Gastrocnemius medialis (tissue), 4 donors: ENCODE results near the gene MROH2B. TPM values are rescaled to one million over a fixed set of nuclear protein-coding genes. Genes with fewer than 3 reads are reported as not detected.

Experiments used
- ATAC-seq, 2 donors: fragments of 150-250 bp; one replicate each; pipeline ENCODE4 v1.9.1; 2016
- DNase-seq, 2 donors: peaks; one replicate each; pipeline ENCODE4 v3.0.0-alpha.2; 2019
- H3K27ac ChIP-seq, 4 donors: fragments of 200-600 bp; sonication (generic); 1 replicate in 1 of 4; 2 replicates in 3 of 4; pipeline ENCODE4 v1.5.1; 2016 to 2018; ENCODE audit warnings: mild to moderate bottlenecking in 2 of 4, moderate library complexity in 1 of 4
- H3K27me3 ChIP-seq, 3 donors: fragments of 200-600 bp; sonication (generic) in 2 of 3; 1 replicate in 1 of 3; 2 replicates in 2 of 3; pipeline versions ENCODE4 v1.5.1 to v1.6.0; 2016 to 2019; ENCODE audit warnings: mild to moderate bottlenecking in 1 of 3, moderate library complexity in 1 of 3
- H3K36me3 ChIP-seq, 2 donors: fragments of 200-600 bp; sonication (generic) in 1 of 2; one replicate each; pipeline ENCODE4 v1.5.1; 2017 to 2018
- H3K4me1 ChIP-seq, 2 donors: fragments of 200-600 bp; sonication (generic) in 1 of 2; one replicate each; pipeline ENCODE4 v1.5.1; 2016 to 2017; ENCODE audit warnings: mild to moderate bottlenecking in 2 of 2
- H3K4me3 ChIP-seq, 4 donors: fragments of 200-600 bp; sonication (generic) in 3 of 4; 1 replicate in 1 of 4; 2 replicates in 3 of 4; pipeline ENCODE4 v1.5.1; 2016 to 2019; ENCODE audit warnings: mild to moderate bottlenecking in 2 of 4
- H3K9me3 ChIP-seq, 3 donors: fragments of 200-600 bp; sonication (generic) in 2 of 3; 1 replicate in 1 of 3; 2 replicates in 2 of 3; pipeline ENCODE4 v1.5.1; 2016 to 2019
- POLR2A ChIP-seq, 2 donors: fragments of 450-650 bp; IDR thresholded peaks; one replicate each; pipeline ENCODE4 v1.6.1; 2017; ENCODE audit warnings: antibody characterized with exemption in 2 of 2, mild to moderate bottlenecking in 2 of 2, moderate library complexity in 2 of 2
- in situ Hi-C, 4 donors: fragments of 200-750 bp; cut with MboI; loops; one replicate each; pipeline versions ENCODE4 v1.15.0 to v1.8.0; 2017; ENCODE audit warnings: low sequenced_read_pairs in 4 of 4
- intact Hi-C: fragments of 100-400 bp; cut with DNase I; formaldehyde crosslinking; loops from one replicate; pipeline ENCODE4 v1.15.1; 2023; ENCODE audit warnings: low total_unique reads
- total RNA-seq, 4 donors: library from RNA; depleted of rRNA; stranded (reverse); fragments of >200 nt; gene quantifications; one replicate each; pipeline versions ENCODE4 v1.1.0 to v1.2.3, GENCODE V29; 2016
- TF ChIP-seq, protein P1 (sequence below), 5 experiments: fragments of 450-650 bp in 3 of 5; fragments of 200-600 bp in 2 of 5; sonication (generic) in 2 of 5; IDR thresholded peaks in 4 of 5; conservative IDR thresholded peaks in 1 of 5; 1 replicate in 4 of 5; 2 replicates in 1 of 5; pipeline ENCODE4 v1.5.1; 2016 to 2019; ENCODE audit warnings: antibody characterized with exemption in 5 of 5, mild to moderate bottlenecking in 3 of 5, moderate library complexity in 3 of 5

MROH2B gene
- total RNA-seq, 4 donors from 2014 or later = not detected

DNA sequence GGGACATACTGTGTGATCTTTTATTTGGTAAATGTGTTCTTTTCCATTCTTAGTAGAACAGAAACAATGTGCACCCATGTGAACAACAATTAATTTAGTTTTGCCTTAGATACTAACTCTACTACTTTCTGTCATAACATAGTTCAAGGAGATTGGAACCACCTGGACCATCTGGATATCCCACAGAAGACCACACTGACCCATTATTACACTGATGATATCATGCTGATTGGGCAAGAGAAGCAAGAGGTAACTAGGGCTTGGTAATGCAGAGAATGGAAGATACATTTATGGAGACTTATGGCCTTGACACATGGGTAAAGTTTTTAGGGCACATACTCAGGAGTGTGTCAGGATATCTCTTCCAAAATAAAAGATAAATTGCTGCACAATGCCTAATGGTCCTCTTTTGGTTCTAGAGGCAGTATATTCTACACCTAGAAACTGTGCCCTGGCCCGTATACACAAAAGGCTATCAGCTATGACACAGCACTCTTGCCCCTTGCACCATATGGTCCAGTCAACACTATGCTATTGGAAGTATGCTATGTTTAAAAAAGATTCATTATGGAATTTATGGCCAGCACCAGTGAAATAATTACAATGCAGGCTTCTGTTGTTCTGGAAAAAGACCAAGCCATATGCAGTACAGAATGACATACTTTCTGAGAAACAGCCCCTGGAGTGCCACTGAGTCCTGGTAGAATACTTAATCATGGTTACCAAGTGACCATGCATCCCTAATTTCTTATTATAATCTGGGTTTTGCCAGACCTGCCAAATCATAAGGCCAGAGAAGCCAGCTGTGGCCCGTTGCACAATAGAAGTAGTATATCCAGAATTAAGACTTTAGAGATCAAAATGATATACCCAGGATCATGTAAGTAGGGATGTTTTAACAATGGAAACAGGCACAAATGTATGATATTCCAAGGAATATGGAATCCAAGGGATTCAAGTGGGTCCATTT lies 41.6 kb upstream of the MROH2B start:
- no peaks in the 10 kb centered on the region for H3K27me3 ChIP-seq
- in situ Hi-C loops = no loop called here
- H3K4me3 ChIP-seq = no peak overlapping the region
- H3K27ac ChIP-seq = no peak overlapping the region
- intact Hi-C loops = no loop called here
- no peaks in the 10 kb centered on the region for H3K4me1 ChIP-seq
- ATAC-seq (no peak), DNase-seq (no peak)
- TF ChIP-seq, protein P1, sequence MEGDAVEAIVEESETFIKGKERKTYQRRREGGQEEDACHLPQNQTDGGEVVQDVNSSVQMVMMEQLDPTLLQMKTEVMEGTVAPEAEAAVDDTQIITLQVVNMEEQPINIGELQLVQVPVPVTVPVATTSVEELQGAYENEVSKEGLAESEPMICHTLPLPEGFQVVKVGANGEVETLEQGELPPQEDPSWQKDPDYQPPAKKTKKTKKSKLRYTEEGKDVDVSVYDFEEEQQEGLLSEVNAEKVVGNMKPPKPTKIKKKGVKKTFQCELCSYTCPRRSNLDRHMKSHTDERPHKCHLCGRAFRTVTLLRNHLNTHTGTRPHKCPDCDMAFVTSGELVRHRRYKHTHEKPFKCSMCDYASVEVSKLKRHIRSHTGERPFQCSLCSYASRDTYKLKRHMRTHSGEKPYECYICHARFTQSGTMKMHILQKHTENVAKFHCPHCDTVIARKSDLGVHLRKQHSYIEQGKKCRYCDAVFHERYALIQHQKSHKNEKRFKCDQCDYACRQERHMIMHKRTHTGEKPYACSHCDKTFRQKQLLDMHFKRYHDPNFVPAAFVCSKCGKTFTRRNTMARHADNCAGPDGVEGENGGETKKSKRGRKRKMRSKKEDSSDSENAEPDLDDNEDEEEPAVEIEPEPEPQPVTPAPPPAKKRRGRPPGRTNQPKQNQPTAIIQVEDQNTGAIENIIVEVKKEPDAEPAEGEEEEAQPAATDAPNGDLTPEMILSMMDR (IDR thresholded peaks at IDR 0.05 in 4 of 5, conservative IDR thresholded peaks at IDR 0.05 in 1 of 5) = no peak
- TF ChIP-seq POLR2A (IDR thresholded peaks at IDR 0.05) = no peak
- H3K9me3 ChIP-seq = no peaks in the 10 kb centered on the region
- H3K36me3 ChIP-seq = no peaks in the 10 kb centered on the region

DNA sequence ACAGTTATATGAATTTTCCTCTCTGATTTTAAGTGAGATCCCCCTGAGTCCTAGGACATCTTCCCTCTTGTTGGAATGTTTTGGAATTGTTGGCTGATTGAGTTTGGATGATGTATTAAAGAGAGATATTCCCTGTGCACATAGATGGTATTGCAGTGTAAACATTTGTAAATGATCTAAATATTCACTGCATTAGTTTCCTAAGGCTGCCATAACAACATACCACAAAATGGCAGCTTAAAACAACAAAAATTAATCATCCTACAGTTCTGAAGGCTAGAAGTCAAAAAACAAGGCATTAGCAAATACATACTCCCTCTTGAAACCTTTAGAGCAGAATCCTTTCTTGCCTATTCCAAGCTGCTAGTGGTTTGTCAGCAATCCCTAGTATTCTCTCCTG lies 38.0 kb upstream of the MROH2B start:
- no peaks in the 10 kb centered on the region for H3K9me3 ChIP-seq
- H3K27me3 ChIP-seq = no peaks in the 10 kb centered on the region
- TF ChIP-seq POLR2A (IDR thresholded peaks at IDR 0.05) = no peak
- TF ChIP-seq, protein P1 (IDR thresholded peaks at IDR 0.05 in 4 of 5, conservative IDR thresholded peaks at IDR 0.05 in 1 of 5) = no peak
- no peak overlapping the region for H3K4me3 ChIP-seq
- no peak for ATAC-seq
- DNase-seq = no peak
- in situ Hi-C loops = no loop called here
- intact Hi-C loops = no loop called here
- H3K27ac ChIP-seq = no peak overlapping the region
- H3K4me1 ChIP-seq = no peaks in the 10 kb centered on the region
- no peaks in the 10 kb centered on the region for H3K36me3 ChIP-seq

DNA sequence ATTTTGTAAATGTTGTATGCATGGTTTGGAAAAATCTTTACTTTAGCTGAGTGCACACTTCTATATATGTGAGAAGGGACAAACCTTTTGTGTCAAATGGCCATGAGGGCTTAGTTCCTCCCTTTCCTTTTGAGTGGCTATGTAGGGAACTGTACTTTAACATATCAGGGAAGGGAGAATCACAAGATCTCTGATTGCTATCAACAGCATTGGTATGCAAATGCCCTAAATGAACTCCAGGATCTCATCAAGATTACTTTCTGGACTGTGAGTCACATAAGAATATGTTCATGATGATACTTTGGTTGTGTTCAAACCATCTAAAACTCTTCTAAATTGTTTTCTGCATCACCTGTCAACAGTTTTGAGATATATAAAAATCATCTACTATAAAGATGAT lies 31.2 kb upstream of the MROH2B start:
- intact Hi-C loops (no loop called here), in situ Hi-C loops (no loop called here)
- Histone ChIP-seq H3K27ac (no peak overlapping the region), H3K4me3 (no peak overlapping the region), H3K36me3 (no peaks in the 10 kb centered on the region), H3K27me3 (no peaks in the 10 kb centered on the region), H3K9me3 (no peaks in the 10 kb centered on the region), H3K4me1 (no peaks in the 10 kb centered on the region)
- TF ChIP-seq, protein P1 (IDR thresholded peaks at IDR 0.05 in 4 of 5, conservative IDR thresholded peaks at IDR 0.05 in 1 of 5) = no peak
- TF ChIP-seq POLR2A (IDR thresholded peaks at IDR 0.05) = no peak
- DNase-seq = no peak
- no peak for ATAC-seq

DNA sequence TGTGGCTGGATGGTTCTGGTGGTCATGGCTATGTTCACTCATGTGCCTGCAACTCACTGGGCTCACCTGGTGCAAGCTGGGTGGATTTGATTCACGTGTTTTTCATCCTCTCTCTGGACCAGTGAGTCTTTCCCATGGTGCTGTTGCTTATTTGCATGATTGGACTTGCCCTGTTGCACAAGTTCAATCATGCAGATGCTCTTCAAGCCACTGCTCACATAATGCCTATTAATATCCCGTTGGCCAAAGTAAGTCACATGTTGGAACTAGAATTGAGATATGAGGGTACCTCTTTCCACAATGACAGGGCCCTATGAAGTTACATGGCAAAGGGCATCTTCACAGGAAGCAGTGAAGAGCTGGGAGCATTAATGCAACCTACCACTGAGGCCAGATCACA lies 26.5 kb upstream of the MROH2B start:
- TF ChIP-seq, protein P1 (IDR thresholded peaks at IDR 0.05 in 4 of 5, conservative IDR thresholded peaks at IDR 0.05 in 1 of 5) = no peak
- no peak for TF ChIP-seq POLR2A (IDR thresholded peaks at IDR 0.05)
- H3K36me3 ChIP-seq = no peaks in the 10 kb centered on the region
- H3K27ac ChIP-seq = no peak overlapping the region
- no peaks in the 10 kb centered on the region for H3K27me3 ChIP-seq
- in situ Hi-C loops (no loop called here), intact Hi-C loops (no loop called here)
- DNase-seq (no peak), ATAC-seq (no peak)
- H3K9me3 ChIP-seq = no peaks in the 10 kb centered on the region
- no peaks in the 10 kb centered on the region for H3K4me1 ChIP-seq
- no peak overlapping the region for H3K4me3 ChIP-seq
